ENCODE measurements around the gene TTC3.

The TTC3 gene

DNA sequence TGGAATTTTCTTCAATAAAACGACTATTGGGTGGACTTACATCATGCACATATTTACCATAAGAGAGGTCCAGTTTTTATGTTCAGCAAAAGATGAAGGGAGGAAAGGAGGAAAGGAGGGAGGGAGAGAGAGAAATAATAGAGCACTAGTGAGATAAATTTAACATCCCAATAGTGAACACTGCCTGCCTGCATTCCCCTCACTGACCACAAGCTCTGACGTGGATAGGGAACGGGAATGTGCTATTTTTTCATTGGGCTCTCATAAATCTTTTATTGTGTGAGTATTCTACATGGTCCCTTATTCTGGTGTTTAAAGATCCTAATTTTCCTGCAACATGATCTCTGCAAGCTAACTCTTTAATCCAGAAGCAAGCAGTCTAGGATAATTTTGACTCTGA is 82.1 kb downstream of the TTC3 start:
- H3K27ac ChIP-seq: peak overlapping the region; percentile 57
- TF ChIP-seq CTCF (conservative IDR thresholded peaks at IDR 0.05): peak; percentile 72

- TF ChIP-seq CTCF (conservative IDR thresholded peaks at IDR 0.05): no peak
- H3K27ac ChIP-seq: no peak overlapping the region
These were observed 84.9 kb downstream of the TTC3 start for GRCh38 chr21:37157938-37158337.

- no peak for TF ChIP-seq CTCF (conservative IDR thresholded peaks at IDR 0.05)
These were observed 86.2 kb downstream of the TTC3 start for GRCh38 chr21:37159053-37159776.

GRCh38 chr21:37159949-37160348 is 86.9 kb downstream of the TTC3 start:
- TF ChIP-seq CTCF (conservative IDR thresholded peaks at IDR 0.05): no peak
- no peak overlapping the region for H3K27ac ChIP-seq

More at GRCh38 chr21:37159053-37159776, 86.2 kb downstream of the TTC3 start:
- no peak overlapping the region for H3K27ac ChIP-seq

DNA sequence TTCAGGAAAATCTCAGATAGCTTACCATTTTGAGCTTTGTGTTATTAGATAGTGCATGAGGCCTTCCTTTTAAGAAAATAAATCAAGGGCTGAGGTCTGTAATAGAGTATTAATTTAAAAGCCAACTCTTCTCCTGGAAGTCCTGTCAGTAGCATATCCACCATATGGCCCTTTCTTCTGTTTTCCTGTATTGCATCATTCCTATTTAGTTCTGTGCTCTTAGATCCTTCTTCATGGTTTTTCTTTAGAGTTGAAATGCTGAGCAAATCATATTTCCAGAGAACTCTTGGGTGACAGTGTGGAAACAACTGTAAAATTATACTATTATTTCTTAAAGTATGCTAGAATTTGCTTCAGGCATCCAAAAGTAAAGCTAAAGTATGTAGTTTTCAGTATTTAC is 91.7 kb downstream of the TTC3 start:
- no peak for TF ChIP-seq CTCF (conservative IDR thresholded peaks at IDR 0.05)
- H3K27ac ChIP-seq: no peak overlapping the region

DNA sequence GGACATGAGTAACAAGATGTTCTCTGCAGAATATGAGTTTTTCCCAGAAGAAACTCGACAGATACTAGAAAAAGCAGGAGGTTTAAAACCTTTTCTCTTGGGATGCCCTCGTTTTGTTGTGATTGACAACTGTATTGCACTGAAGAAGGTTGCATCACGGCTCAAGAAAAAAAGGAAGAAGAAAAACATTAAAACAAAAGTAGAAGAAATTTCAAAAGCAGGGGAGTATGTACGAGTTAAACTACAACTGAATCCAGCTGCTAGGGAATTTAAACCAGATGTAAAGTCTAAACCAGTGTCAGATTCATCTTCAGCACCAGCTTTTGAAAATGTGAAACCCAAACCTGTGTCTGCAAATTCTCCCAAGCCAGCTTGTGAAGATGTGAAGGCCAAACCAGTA is 92.5 kb downstream of the TTC3 start:
- no peak for TF ChIP-seq CTCF (conservative IDR thresholded peaks at IDR 0.05)
- no peak overlapping the region for H3K27ac ChIP-seq

DNA sequence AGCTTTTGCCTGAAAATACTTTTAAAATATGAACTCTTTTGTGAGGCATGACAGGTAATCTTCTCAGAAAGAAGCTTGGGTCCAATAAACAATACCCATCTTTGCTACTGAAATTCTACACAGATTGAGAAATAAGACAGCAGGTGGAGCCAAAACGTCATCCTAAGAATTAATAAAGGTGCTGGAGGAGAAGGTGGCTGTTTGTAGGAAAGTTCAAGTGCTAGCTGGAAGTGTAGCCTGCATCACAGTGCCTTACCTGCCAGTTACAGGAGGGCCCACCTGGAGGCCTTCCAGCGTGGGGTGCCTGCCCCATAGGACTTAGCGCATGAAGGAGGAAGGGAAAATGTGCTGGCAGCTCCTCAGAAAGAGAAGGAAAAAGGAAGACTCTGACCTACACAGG is 93.7 kb downstream of the TTC3 start:
- peak; percentile 74 for TF ChIP-seq CTCF (conservative IDR thresholded peaks at IDR 0.05)
- no peak overlapping the region for H3K27ac ChIP-seq
